GM23338 (cell line): ENCODE measurements around the gene TOMM5. TPM values are rescaled to one million over a fixed set of nuclear protein-coding genes. Genes with fewer than 3 reads are reported as not detected.

Experiments used
- ATAC-seq: fragments of 200-7000 bp; cut with Tn5 transposase; 3 replicates; pipeline ENCODE4 v1.9.1; 2020
- DNase-seq: peaks from one replicate; pipeline ENCODE4 v3.0.0-alpha.2; 2015; ENCODE audit warnings: low spot score
- H2AFZ ChIP-seq: fragments of 200-600 bp; sonication (generic); 2 replicates; pipeline ENCODE4 v1.8.0; 2016; ENCODE audit warnings: antibody characterized with exemption, mild to moderate bottlenecking, moderate library complexity
- H3F3A ChIP-seq: fragments of 200-600 bp; sonication (generic); replicated peaks from 2 replicates; pipeline ENCODE4 v1.8.0; 2017; ENCODE audit warnings: antibody characterized with exemption, mixed run types, low read depth
- H3K27ac ChIP-seq: fragments of 200-600 bp; sonication (generic); 2 replicates; pipeline ENCODE4 v1.6.1; 2016; ENCODE audit warnings: low read depth
- H3K27me3 ChIP-seq: fragments of 200-600 bp; sonication (generic); 2 replicates; pipeline ENCODE4 v1.8.0; 2016; ENCODE audit warnings: mild to moderate bottlenecking, mixed run types, moderate library complexity; ENCODE audit not compliant: insufficient read depth
- H3K36me3 ChIP-seq: fragments of 200-600 bp; sonication (generic); 2 replicates; pipeline ENCODE4 v1.8.0; 2016; ENCODE audit warnings: mild to moderate bottlenecking; ENCODE audit not compliant: insufficient read depth
- H3K4me1 ChIP-seq: fragments of 200-600 bp; sonication (generic); 2 replicates; pipeline ENCODE4 v1.8.0; 2016; ENCODE audit warnings: mild to moderate bottlenecking, moderate library complexity; ENCODE audit not compliant: insufficient read depth
- H3K4me2 ChIP-seq: fragments of 200-600 bp; sonication (generic); 2 replicates; pipeline ENCODE4 v1.7.1; 2017; ENCODE audit warnings: mixed run types
- H3K4me3 ChIP-seq: fragments of 200-600 bp; sonication (generic); 2 replicates; pipeline ENCODE4 v1.6.1; 2016; ENCODE audit warnings: mixed run types
- H3K79me2 ChIP-seq: fragments of 200-600 bp; sonication (generic); replicated peaks from 2 replicates; pipeline ENCODE4 v1.8.0; 2017; ENCODE audit warnings: mild to moderate bottlenecking; ENCODE audit not compliant: insufficient read depth
- H3K9me2 ChIP-seq: fragments of 200-600 bp; sonication (generic); 2 replicates; pipeline ENCODE4 v1.8.0; 2017; ENCODE audit not compliant: insufficient read depth
- H4K20me1 ChIP-seq: fragments of 200-600 bp; sonication (generic); replicated peaks from 2 replicates; pipeline ENCODE4 v1.8.0; 2017; ENCODE audit warnings: mild to moderate bottlenecking; ENCODE audit not compliant: insufficient read depth
- H3K27ac Mint-ChIP-seq: 2 replicates; pipeline ENCODE4 v1.8.0; 2020; ENCODE audit warnings: inconsistent platforms, mild to moderate bottlenecking, moderate library complexity, mixed read lengths
- H3K27me3 Mint-ChIP-seq: 3 replicates; pipeline ENCODE4 v1.8.0; 2022; ENCODE audit warnings: low read depth, mild to moderate bottlenecking, moderate library complexity, mixed read lengths, inconsistent platforms; ENCODE audit not compliant: insufficient read depth, poor library complexity
- H3K36me3 Mint-ChIP-seq: 3 replicates; pipeline ENCODE4 v1.8.0; 2021; ENCODE audit warnings: low read depth, mild to moderate bottlenecking, inconsistent platforms, moderate library complexity, mixed read lengths
- H3K4me1 Mint-ChIP-seq: 3 replicates; pipeline ENCODE4 v1.8.0; 2020; ENCODE audit warnings: mild to moderate bottlenecking, inconsistent platforms, mixed read lengths
- H3K4me3 Mint-ChIP-seq: 3 replicates; pipeline ENCODE4 v1.8.0; 2021; ENCODE audit warnings: moderate library complexity, mild to moderate bottlenecking, inconsistent platforms, mixed read lengths
- H3K9me3 Mint-ChIP-seq: 3 replicates; pipeline ENCODE4 v1.8.0; 2020; ENCODE audit warnings: moderate library complexity, mild to moderate bottlenecking, inconsistent platforms, mixed read lengths
- EZH2phosphoT487 ChIP-seq: fragments of 200-600 bp; sonication (generic); IDR thresholded peaks from one replicate; pipeline ENCODE4 v1.8.1; 2018; ENCODE audit warnings: antibody characterized with exemption; ENCODE audit not compliant: unreplicated experiment
- JUNB ChIP-seq: IDR thresholded peaks from one replicate; pipeline ENCODE4 v1.6.1; 2016; ENCODE audit warnings: antibody characterized with exemption; ENCODE audit not compliant: unreplicated experiment
- POLR2AphosphoS5 ChIP-seq: IDR thresholded peaks from 2 replicates; pipeline ENCODE4 v1.6.1; 2016; ENCODE audit warnings: antibody characterized with exemption, low read depth
- STAT1 ChIP-seq: IDR thresholded peaks from one replicate; pipeline ENCODE4 v1.6.1; 2016; ENCODE audit warnings: antibody characterized with exemption; ENCODE audit not compliant: unreplicated experiment
- polyA plus RNA-seq: library from polyadenylated mRNA; unstranded; fragments of >200 nt; fragmentation: Nextera tagmentation; extraction: Ambion mirVana; gene quantifications from 2 replicates; pipeline ENCODE4 v1.2.1, GENCODE V29; 2016
- total RNA-seq: library from RNA; depleted of rRNA; stranded (reverse); fragments of >200 nt; shearing (Covaris generic); gene quantifications from 2 replicates; pipeline ENCODE4 v1.2.3, GENCODE V29; 2014
- TF ChIP-seq, protein P1 (sequence below): IDR thresholded peaks from 2 replicates; pipeline ENCODE4 v1.6.1; 2016; ENCODE audit warnings: antibody characterized with exemption
- TF ChIP-seq, protein P2 (sequence below): fragments of 250-450 bp; sonication (Bioruptor Pico); IDR thresholded peaks from 2 replicates; pipeline ENCODE4 v1.5.0; 2020; ENCODE audit warnings: mild to moderate bottlenecking, moderate library complexity

Gene TOMM5
- total and polyA plus RNA-seq, 2 experiments from 2014 or later: 158 to 529 TPM

DNA sequence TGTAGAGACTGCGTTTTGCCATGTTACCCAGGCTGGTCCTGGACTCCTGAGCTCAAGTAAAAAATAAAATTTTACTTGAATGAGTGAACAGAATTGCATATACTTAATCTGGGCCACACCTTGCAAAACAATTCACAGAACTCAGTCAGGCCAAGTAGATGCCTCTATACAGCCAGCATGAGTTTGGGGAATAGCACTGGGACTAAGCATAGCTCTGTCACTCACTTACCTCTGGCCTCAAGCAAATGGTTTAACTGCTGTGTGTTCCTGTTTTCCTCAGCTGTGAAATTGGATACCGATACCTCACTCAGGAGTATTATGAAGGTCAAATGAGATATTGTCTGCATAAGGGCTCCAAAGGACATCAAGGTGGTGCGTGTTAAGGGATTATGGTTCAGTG lies 47.4 kb upstream of the TOMM5 start:
- no peaks in the 10 kb centered on the region for H3K4me1 ChIP-seq
- peaks cover 1% of the 10 kb centered on the region for H3K27me3 Mint-ChIP-seq
- H3K79me2 ChIP-seq: no peaks in the 10 kb centered on the region
- no peak overlapping the region for H3K4me3 Mint-ChIP-seq
- no peaks in the 10 kb centered on the region for H3K9me3 Mint-ChIP-seq
- no peaks in the 10 kb centered on the region for H3F3A ChIP-seq
- no peak overlapping the region for H3K27ac ChIP-seq
- DNase-seq (no peak), ATAC-seq (no peak)
- H3K27ac Mint-ChIP-seq: no peak overlapping the region
- H3K36me3 ChIP-seq: no peaks in the 10 kb centered on the region
- peaks cover 5% of the 10 kb centered on the region; the same call in 1 of the 3 replicates for H3K4me1 Mint-ChIP-seq
- H3K9me2 ChIP-seq: no peaks in the 10 kb centered on the region
- TF ChIP-seq STAT1: no peak
- no peak for TF ChIP-seq EZH2phosphoT487
- no peak for TF ChIP-seq JUNB
- TF ChIP-seq, protein P1, sequence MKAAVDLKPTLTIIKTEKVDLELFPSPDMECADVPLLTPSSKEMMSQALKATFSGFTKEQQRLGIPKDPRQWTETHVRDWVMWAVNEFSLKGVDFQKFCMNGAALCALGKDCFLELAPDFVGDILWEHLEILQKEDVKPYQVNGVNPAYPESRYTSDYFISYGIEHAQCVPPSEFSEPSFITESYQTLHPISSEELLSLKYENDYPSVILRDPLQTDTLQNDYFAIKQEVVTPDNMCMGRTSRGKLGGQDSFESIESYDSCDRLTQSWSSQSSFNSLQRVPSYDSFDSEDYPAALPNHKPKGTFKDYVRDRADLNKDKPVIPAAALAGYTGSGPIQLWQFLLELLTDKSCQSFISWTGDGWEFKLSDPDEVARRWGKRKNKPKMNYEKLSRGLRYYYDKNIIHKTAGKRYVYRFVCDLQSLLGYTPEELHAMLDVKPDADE: no peak
- TF ChIP-seq, protein P2, sequence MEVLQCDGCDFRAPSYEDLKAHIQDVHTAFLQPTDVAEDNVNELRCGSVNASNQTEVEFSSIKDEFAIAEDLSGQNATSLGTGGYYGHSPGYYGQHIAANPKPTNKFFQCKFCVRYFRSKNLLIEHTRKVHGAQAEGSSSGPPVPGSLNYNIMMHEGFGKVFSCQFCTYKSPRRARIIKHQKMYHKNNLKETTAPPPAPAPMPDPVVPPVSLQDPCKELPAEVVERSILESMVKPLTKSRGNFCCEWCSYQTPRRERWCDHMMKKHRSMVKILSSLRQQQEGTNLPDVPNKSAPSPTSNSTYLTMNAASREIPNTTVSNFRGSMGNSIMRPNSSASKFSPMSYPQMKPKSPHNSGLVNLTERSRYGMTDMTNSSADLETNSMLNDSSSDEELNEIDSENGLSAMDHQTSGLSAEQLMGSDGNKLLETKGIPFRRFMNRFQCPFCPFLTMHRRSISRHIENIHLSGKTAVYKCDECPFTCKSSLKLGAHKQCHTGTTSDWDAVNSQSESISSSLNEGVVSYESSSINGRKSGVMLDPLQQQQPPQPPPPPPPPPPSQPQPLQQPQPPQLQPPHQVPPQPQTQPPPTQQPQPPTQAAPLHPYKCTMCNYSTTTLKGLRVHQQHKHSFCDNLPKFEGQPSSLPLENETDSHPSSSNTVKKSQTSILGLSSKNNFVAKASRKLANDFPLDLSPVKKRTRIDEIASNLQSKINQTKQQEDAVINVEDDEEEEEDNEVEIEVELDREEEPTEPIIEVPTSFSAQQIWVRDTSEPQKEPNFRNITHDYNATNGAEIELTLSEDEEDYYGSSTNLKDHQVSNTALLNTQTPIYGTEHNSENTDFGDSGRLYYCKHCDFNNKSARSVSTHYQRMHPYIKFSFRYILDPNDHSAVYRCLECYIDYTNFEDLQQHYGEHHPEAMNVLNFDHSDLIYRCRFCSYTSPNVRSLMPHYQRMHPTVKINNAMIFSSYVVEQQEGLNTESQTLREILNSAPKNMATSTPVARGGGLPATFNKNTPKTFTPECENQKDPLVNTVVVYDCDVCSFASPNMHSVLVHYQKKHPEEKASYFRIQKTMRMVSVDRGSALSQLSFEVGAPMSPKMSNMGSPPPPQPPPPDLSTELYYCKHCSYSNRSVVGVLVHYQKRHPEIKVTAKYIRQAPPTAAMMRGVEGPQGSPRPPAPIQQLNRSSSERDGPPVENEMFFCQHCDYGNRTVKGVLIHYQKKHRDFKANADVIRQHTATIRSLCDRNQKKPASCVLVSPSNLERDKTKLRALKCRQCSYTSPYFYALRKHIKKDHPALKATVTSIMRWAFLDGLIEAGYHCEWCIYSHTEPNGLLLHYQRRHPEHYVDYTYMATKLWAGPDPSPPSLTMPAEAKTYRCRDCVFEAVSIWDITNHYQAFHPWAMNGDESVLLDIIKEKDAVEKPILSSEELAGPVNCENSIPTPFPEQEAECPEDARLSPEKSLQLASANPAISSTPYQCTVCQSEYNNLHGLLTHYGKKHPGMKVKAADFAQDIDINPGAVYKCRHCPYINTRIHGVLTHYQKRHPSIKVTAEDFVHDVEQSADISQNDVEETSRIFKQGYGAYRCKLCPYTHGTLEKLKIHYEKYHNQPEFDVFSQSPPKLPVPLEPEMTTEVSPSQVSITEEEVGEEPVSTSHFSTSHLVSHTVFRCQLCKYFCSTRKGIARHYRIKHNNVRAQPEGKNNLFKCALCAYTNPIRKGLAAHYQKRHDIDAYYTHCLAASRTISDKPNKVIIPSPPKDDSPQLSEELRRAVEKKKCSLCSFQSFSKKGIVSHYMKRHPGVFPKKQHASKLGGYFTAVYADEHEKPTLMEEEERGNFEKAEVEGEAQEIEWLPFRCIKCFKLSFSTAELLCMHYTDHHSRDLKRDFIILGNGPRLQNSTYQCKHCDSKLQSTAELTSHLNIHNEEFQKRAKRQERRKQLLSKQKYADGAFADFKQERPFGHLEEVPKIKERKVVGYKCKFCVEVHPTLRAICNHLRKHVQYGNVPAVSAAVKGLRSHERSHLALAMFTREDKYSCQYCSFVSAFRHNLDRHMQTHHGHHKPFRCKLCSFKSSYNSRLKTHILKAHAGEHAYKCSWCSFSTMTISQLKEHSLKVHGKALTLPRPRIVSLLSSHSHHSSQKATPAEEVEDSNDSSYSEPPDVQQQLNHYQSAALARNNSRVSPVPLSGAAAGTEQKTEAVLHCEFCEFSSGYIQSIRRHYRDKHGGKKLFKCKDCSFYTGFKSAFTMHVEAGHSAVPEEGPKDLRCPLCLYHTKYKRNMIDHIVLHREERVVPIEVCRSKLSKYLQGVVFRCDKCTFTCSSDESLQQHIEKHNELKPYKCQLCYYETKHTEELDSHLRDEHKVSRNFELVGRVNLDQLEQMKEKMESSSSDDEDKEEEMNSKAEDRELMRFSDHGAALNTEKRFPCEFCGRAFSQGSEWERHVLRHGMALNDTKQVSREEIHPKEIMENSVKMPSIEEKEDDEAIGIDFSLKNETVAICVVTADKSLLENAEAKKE (CRISPR knock-in tag): no peak
- no peak for TF ChIP-seq POLR2AphosphoS5
- H3K27me3 ChIP-seq: no peaks in the 10 kb centered on the region
- H2AFZ ChIP-seq: no peak overlapping the region
- no peak overlapping the region for H3K4me2 ChIP-seq
- H3K4me3 ChIP-seq: no peak overlapping the region
- H3K36me3 Mint-ChIP-seq: no peaks in the 10 kb centered on the region
- H4K20me1 ChIP-seq: no peaks in the 10 kb centered on the region
